ENCODE measurements around the gene SLC22A4.

GRCh38 chr5:132327252-132327955 lies 33.2 kb downstream of the SLC22A4 start:
- TF ChIP-seq, protein P1, sequence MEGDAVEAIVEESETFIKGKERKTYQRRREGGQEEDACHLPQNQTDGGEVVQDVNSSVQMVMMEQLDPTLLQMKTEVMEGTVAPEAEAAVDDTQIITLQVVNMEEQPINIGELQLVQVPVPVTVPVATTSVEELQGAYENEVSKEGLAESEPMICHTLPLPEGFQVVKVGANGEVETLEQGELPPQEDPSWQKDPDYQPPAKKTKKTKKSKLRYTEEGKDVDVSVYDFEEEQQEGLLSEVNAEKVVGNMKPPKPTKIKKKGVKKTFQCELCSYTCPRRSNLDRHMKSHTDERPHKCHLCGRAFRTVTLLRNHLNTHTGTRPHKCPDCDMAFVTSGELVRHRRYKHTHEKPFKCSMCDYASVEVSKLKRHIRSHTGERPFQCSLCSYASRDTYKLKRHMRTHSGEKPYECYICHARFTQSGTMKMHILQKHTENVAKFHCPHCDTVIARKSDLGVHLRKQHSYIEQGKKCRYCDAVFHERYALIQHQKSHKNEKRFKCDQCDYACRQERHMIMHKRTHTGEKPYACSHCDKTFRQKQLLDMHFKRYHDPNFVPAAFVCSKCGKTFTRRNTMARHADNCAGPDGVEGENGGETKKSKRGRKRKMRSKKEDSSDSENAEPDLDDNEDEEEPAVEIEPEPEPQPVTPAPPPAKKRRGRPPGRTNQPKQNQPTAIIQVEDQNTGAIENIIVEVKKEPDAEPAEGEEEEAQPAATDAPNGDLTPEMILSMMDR (IDR thresholded peaks at IDR 0.05): no peak
- TF ChIP-seq POLR2A (IDR thresholded peaks at IDR 0.05): no peak
